Hematopoietic multipotent progenitor cell treated with erythropoietin and hydrocortisone succinate and interleukin-3 and kit ligand, for 6 days (in vitro differentiated cells): ENCODE data around the gene CRCP.
"Not testable (repeated sequence)": the region's sequence is repeated elsewhere in the genome, so short reads cannot be mapped to it uniquely, and the experiment has no call there.

ENCODE experiments used
- DNase-seq: peaks from one replicate; pipeline ENCODE4 v3.0.0-alpha.2; 2015

The CRCP gene

DNA sequence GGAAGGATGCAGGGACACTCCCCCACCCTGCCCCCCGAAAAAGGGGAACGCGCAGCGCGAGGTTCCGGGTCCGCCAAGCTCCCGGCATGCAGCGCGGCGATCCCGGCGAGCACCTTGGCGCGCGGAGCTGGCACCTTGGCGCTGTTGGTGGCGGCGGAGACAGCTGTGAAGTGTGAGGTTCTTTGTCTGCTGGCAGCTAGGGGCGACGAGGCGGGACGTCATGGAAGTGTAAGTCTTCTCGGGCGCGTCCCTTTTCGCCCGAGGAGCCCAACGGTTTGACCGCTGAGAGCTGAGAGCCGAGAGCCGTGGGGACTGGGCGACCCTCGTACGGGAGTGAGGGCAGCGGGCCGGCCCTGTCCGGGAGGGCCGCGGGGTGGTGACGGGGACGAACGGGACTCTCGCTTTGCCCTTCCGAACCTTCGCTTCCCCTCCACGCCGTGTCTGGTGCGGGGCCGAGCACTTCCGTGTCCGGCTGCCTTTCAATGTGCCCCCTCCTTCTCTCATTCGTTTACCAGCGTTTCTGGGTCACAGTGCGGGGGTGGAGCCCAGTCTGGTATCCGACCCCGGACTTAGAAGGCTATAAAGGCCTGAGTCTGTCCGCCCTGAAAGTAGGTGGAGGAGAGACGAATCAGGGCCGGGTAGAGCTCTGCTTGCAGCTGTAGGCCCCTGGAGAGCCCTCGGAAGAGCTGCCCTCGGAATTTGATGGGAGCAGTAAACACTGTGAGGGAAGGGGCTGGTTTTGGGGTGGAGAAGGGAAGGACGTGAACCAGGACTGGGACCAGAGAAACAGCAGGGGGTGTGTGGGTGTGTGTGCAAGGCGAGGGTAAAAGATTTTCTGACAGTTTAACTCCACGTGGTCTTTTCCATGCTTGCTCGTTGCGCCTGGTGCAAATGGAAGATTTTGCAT is at the start of gene CRCP:
TSS of gene CRCP (plus strand) at position 105 of the 907 bp plus-strand sequence. CDS start at position 221, 116 bp downstream.
- peak; percentile 93 for DNase-seq

DNA sequence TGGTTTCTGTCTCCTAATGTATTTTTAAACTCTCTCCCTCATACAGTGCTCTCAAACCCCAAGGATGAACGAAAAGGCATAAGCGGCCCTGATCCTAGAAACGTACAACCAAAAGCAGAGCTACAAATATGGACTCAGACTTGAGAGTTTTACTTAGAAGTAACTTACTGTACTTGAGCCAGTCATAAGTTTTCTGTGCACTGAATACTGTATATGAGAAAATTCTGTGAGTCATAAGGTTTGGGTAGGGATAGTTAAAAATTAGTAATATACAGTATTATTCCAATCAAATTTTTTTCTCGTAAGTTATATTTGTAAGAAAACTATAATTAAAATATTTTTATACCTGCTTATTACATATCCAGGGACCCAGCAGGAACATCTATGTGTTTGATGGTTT is 44.9 kb upstream of the CRCP start:
- DNase-seq = no peak

DNA sequence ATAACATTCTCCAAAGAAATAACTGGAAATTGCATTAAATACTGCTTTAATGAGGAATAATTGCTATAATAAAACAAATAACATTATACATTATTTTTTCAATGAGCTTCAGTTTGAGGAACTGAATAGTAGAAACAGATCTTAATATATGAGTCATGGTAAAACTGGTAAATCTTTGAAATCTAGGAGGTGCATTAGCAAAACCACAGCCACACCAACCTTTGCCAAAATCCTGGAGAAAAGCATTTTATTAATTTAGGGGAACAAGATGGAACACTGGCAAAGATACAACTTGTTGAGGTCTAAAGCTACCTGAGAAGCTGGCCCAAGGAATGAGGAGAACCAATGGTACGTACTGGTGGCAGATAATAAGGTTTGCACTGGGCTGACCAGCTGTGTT is 44.4 kb upstream of the CRCP start:
- no peak for DNase-seq

DNA sequence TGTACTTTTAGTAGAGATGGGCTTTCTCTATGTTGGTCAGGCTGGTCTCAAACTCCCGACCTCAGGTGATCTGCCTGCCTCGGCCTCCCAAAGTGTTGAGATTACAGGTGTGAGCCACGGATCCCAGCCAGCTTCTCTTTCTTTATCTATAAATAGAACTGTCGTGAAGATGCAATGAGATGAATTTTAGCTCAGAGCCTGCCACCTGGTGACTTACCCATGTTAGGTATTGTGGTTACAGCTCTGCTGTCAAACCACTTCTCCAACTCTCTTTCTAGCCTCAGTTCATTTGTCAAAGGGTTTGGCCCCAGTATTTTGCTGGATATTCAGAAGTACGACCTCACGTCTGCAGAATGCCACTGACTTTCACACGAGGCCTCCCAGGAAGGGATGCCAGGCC is 42.4 kb upstream of the CRCP start:
- not testable (repeated sequence) for DNase-seq

DNA sequence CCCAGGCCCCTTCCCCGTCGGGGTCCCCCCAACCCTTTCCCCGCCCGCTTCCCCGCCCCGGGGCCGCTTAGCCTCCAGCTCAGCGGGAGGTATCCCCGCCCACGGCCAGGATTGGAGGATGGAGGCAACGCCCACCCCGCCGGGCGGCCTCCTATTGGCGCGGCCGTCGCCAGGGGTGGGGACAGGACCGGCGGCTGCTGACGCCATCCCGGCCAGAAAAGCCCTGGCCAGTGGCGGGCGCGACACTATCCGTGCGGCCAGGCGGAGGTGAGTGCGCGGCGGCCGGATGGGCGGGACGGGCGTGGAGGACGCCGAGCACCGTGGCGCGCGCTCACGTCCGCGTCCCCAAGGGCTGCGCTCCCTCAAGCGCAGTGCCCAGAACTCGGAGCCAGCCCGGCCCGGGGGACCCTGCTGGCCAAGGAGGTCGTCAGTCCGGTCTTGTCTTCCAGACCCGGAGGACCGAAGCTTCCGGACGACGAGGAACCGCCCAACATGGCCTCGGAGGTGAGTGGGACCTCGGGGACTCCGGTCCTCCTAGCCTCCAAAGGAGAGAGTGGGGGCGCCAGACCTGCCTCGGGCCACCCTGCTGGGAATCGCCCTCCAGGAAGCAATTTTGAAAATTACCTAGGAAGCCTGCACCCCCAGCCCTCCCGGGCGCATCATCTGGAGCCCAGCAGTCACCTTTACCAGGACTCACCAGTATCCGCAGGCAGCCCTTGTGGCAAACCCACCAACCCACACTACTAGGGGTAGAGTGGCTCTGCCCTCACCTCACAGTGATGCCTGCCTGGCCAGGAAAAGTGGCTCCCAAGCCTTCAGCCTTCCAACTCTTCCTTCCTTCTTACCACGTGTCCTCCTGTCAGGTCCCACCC is 38.8 kb upstream of the CRCP start, which contains the start of gene ASL:
TSS of gene ASL (plus strand) at position 230 of the 872 bp plus-strand sequence. CDS start at position 493, 263 bp downstream.
- DNase-seq = peak; percentile 97

DNA sequence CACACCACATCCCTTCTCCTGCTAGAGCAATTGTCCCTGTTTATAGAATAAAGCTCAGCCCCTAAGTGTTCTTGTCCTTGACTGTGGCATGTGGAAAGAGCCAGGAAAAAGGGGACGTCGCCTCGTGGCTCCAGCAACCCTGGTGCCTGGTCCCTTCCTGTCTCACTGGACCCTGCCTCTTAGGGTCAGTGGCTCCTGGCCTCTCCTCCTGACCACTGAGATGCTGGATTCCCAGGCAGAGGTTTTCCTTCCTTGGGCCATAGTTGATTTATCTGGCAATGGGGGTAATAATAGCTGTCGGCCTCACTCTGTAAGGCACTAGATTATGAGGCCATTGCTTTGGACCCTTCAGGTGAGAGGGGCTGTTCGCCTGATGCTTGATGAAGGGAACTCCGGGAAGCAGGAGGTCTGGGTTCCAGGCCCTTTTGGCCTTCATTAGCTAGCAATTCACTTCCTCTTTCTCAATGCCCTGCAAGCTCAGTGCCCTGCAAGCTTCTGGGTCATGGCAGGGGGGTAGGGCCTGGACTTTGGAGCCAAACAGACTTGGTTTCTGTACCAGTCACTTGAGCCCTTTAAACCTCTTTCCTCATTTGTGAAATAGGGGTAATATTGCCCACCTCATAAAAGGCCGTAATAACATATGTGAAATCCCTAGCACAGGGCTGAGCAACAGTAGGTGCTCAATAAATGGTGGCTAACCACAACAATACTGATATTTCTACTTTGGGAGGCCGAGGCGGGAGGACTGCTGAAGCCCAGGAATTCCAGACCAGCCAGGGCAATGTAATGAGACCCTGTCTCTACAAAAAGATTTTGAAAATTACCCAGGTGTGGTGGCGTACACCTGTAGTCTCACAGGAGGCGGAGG is 38.0 kb upstream of the CRCP start:
- peak; percentile 36 for DNase-seq

DNA sequence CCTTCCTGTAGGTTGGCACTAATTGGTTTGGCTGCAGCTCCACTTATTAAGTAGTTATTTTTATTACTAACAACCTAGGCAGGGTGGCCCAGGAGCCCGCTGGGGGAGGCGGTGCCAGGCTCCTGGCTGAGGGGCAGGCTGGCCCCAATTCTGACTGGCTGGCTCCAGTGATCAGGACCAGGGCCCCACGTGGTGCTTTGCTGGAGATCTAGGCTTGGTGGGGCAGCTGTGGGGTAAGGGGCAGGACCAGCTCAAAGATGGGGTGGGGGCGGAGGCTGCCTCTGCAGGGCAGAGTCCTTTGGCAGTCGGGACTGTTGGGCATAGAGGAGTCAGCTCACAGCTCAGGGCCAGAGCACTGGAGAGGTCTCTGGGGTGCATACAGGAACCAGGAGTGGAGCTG is 36.6 kb upstream of the CRCP start:
- no peak for DNase-seq

DNA sequence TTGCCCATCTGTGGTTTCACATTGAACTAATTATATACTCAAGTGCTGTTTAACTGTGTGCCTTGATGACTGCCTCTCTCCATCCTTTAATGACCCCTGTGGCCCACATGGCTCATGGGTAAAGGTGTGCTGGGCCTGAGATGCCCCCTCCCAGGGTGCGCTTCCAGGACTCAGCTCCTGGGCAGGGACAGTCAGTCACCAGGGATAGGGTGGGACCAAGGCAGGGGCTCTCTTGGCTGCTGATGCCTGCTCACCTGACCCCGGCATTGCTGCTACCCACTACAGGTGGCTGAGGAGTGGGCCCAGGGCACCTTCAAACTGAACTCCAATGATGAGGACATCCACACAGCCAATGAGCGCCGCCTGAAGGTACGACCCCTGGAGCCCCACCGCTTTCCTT is 32.6 kb upstream of the CRCP start:
- DNase-seq = no peak

DNA sequence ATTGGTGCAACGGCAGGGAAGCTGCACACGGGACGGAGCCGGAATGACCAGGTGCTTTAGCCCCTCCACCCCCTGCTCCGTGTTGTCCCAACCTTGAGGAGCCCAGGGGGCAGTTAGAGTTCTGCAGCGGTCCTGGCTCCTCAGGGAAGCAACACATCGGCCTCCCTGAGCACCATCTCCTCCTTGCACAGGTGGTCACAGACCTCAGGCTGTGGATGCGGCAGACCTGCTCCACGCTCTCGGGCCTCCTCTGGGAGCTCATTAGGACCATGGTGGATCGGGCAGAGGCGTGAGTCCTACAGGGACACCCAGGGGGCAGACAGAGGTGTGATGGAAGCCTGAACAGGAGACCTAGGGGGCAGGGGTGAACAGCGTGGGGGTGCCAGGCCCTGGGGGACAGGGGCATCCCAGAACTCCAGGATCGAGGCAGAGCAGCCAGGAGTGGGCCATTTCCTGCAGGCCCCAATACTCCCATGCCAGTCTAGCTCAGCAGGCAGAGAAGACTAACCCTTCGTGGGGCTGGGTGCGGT is 31.7 kb upstream of the CRCP start:
- no peak for DNase-seq

DNA sequence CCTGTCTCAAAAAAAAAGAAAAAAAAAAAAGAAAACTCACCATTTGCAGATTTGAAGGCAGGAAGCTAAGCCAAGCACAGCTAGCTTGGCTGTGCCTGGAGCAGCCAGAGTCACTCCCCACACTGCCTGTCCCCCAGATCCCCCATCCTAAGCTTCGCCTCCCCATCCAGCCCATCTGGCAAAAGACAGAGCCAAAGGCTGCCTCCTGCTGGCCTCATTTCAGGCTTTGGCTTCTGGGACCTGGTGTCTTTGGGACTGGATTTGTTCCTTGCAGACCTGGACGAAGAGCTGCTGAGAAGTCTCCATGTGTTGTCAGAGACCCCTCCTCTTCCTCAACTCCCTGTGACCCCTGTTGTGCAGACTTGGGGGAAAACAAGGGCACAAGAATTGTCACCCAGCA is 31.0 kb upstream of the CRCP start:
- DNase-seq = no peak

DNA sequence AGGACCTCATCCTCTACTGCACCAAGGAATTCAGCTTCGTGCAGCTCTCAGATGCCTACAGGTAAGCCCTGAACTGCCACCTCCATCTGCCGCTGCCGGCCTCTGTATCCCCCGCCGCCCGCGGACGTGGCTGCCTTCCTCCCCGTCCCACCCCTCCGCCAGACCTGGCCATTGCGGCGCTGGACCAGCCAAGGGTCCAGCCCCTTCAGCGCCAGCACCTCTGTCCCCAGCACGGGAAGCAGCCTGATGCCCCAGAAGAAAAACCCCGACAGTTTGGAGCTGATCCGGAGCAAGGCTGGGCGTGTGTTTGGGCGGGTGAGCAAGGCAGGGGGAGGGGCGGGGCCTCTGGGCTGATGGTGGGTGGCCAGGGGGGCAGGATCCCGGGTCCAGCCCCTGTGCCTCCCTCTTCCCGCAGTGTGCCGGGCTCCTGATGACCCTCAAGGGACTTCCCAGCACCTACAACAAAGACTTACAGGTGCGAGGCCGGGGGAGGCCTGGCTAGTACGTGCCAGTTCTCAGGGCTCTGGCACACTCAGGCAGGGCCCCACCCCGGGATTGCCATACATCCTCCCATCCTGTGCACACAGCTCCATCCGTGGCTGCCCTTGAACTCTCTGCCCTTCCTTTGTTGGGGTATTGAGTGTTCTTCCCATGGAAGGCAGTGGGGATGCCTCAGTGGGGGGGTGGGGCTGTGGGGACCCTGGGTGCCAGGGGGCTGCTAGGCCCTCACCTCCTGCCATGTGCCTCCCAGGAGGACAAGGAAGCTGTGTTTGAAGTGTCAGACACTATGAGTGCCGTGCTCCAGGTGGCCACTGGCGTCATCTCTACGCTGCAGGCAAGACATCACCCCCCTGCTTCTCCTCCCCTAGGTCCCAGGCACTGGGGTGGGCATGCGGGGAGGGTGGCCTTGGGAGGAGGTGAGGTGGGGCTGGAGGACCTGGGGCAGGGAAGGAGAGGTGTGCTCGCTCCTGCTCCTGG is 25.5 kb upstream of the CRCP start:
- DNase-seq = no peak

DNA sequence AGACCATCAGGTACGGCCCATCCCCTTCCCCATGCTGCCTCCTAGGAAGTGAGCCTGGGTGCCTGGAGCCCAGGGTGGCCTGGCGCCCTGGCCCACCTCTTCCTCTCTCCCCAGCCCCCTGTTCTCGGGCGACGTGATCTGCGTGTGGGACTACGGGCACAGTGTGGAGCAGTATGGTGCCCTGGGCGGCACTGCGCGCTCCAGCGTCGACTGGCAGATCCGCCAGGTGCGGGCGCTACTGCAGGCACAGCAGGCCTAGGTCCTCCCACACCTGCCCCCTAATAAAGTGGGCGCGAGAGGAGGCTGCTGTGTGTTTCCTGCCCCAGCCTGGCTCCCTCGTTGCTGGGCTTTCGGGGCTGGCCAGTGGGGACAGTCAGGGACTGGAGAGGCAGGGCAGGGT is 22.0 kb upstream of the CRCP start:
- no peak for DNase-seq

DNA sequence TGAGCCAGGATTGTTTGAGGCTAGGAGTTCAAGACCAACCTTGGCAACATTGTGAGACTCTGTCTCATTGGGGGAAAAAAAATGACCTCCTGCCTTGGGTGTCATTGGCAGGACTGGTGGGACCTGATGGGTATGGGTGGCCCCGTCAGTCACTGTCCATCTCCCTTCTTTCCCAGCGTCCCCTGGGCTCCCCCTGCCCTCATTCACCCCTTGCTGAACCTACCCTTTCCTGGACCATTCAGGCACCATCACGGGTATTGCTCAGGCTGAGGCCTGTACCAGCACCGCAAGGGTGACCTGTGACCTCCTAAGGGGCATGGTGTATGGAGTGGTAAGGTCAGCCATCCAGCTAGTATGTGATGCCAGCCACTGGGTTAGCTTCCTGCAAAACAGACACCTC is 19.6 kb upstream of the CRCP start:
- DNase-seq = no peak

DNA sequence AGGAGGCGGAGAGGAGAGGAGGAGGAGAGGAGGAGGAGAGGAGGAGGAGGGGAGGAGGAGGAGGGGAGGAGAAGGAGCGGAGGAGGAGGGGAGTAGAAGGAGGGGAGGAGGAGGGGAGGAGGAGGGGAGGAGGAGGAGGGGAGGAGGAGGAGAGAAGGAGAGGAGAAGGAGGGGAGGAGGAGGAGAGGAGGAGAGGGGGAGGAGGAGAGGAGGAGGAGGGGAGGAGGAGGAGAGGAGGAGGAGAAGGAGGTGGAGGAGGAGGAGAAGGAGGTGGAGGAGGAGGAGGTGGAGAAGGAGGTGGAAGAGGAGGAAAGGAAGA is 15.5 kb upstream of the CRCP start:
- DNase-seq = no peak

DNA sequence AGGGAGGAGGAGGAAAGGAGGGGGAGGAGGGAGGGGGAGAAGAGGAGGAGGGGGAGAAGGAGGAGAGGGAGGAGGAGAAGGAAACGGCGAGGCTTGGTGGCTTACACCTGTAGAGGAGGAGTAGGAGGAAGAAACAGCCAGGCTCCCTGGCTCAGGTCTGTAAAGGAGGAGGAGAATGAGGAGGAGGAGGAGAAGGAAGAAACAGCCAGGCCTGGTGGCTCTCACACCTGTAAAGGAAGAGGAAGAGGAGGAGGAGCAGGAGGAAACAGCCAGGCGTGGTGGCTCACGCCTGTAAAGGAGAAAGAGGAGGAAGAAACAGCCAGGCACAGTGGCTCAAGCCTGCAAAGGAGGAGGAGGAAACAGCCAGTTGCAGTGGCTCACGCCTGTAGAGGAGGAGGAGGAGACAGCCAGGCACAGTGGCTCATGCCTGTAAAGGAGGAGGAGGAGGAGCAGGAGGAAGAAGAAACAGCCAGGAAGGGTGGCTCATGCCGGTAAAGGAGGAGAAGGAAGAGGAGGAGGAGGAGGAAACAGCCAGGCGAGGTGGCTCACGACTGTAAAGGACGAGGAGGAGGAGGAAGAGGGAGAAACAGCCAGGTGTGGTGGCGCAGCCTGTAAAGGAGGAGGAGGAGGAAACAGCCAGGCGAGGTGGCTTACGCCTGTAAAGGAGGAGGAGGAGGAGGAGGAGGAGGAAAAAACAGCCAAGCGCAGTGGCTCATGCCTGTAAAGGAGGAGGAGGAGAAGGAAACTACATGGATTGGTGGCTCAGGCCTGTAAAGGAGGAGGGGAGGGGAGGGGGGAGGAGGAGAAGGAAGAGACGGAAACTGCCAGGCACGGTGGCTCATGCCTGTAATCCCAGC is 14.9 kb upstream of the CRCP start:
- peak; percentile 70 for DNase-seq

DNA sequence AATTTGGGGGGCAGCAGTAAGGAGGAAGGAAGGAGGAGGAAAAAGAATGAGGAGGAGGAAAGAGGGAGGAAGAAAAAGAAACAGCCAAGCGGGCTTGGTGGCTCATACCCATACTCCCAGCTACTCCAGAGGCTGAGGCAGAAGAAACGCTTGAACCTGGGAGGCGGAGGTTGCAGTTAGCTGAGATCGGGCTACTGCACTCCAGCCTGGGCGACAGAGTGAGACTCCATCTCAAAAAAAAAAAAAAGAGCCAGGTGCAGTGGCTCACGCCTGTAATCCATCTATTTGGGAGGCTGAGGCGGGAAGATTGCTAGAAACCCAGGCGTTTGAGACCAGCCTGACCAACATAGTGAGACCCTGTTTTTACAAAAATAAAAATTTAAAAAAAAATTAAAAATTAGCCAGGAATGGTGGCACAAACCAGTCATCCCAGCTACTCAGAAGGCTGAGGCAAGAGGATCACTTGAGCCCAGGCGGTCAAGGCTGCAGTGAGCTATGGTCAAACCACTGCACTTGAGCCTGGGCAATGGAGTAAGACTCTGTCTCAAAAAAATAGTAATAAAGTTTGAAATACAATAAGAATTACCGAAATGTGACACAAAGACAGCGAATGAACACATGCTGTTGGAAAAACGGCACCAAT is 14.1 kb upstream of the CRCP start:
- no peak for DNase-seq

DNA sequence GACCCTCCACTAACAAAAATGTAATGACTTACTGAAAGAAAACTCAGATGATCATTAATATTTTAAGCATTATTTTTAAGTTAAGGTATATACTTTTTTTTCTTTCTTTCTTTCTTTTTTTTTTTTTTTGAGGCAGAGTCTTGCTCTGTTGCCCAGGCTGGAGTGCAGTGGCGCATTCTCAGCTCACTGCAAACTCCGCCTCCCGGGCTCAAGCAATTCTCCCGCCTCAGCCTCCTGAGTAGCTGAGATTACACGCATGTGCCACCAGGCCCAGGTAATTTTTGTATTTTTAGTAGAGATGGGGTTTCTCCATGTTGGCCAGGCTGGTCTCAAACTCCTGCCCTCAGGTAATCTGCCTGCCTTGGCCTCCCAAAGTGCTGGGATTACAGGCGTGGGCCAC is 12.5 kb upstream of the CRCP start:
- DNase-seq = not testable (repeated sequence)

DNA sequence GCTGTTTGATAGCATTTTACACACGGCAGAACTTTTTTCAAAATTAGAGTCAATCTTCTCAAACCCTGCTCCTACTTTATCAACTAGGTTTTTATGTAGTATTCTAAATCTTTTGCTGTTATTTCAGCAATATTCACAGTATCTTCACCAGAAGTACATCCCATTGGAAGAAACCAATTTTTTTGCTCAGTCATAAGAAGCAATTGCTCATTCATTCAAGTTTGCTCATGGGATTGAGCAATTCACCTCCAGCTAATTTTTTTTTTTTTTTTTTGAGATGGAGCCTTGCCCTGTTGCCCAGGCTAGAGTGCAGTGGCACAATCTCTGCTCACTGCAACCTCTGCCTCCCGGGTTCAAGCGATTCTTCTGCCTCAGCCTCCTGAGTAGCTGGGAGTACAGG is 10.7 kb upstream of the CRCP start:
- not testable (repeated sequence) for DNase-seq

DNA sequence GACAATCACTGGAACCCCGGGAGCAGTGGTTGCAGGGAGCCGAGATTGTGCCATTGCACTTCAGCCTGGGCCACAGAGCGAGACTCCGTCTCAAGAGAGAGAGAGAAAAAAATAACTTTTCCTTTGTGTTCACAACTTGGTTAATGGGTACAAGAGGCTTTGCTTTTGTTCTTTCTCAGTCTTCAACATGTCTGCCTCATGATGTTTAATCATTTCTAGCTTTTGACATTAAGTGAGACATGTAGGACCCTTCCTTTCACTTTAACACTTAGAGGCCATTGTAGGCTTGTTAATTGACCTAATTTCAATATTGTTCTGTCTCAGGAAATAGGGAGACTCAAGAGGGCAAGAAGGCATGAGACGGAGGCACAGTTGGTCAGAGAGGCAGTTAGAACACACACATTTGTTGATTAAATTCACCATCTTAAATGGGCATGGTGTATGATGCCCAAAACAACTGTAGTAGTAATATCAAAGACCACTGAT is 9.3 kb upstream of the CRCP start:
- DNase-seq = no peak

DNA sequence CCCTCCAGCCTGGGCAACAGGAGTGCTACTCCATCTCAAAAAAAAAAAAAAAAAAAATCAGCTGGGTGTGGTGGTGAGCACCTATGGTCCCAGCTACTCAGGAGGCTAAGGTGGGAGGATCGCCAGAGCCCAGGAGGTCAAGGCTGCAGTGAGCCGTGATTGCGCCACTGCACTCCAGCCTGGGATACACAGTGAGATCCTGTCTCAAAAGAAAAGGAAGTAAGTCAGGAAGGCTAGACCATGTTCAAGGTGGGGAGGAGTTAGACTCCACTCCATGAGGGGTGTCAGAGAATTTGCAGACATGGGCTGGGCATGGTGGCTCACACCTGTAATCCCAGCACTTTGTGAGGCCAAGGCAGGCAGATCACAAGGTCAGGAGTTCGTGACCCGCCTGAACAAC is 6.2 kb upstream of the CRCP start:
- not testable (repeated sequence) for DNase-seq
